Midbrain (tissue), 1 donor: ENCODE results near the gene STMN3.
"Not testable (repeated sequence)": the region's sequence is repeated elsewhere in the genome, so short reads cannot be mapped to it uniquely, and the experiment has no call there.

ENCODE experiments used
- DNase-seq: peaks from one replicate; lab custom pipeline; 2025; lab: John Stamatoyannopoulos, UW

Gene STMN3

GRCh38 chr20:63612276-63612931 is 40.8 kb downstream of the STMN3 start:
- no peak for DNase-seq

GRCh38 chr20:63611646-63612045 is 41.6 kb downstream of the STMN3 start:
- DNase-seq = no peak

- no peak for DNase-seq
Measured at GRCh38 chr20:63610581-63611435, 42.4 kb downstream of the STMN3 start.

- no peak for DNase-seq
Measured at GRCh38 chr20:63606686-63607085, 46.5 kb downstream of the STMN3 start.

GRCh38 chr20:63602321-63602720 is 50.9 kb downstream of the STMN3 start:
- DNase-seq = no peak

- DNase-seq = not testable (repeated sequence)
Measured at GRCh38 chr20:63601679-63602078, 51.5 kb downstream of the STMN3 start.

GRCh38 chr20:63599396-63600050 is 53.7 kb downstream of the STMN3 start:
- DNase-seq = no peak

GRCh38 chr20:63598479-63599395 is 54.5 kb downstream of the STMN3 start:
- DNase-seq = no peak

- DNase-seq = no peak
Measured at GRCh38 chr20:63597651-63598478, 55.4 kb downstream of the STMN3 start.

GRCh38 chr20:63596423-63596822 is 56.8 kb downstream of the STMN3 start:
- no peak for DNase-seq

GRCh38 chr20:63595416-63596127 is 57.7 kb downstream of the STMN3 start:
- no peak for DNase-seq

- DNase-seq = no peak
Measured at GRCh38 chr20:63594043-63594561, 59.1 kb downstream of the STMN3 start.

GRCh38 chr20:63592661-63593060 is 60.6 kb downstream of the STMN3 start:
- DNase-seq = no peak

GRCh38 chr20:63591786-63592355 is 61.4 kb downstream of the STMN3 start:
- no peak for DNase-seq

- no peak for DNase-seq
Measured at GRCh38 chr20:63591147-63591533, 62.1 kb downstream of the STMN3 start.

GRCh38 chr20:63590218-63591146 is 62.7 kb downstream of the STMN3 start:
- DNase-seq = no peak
